ENCODE results near the gene AARS2. TPM values are rescaled to one million over a fixed set of nuclear protein-coding genes. Genes with fewer than 3 reads are reported as not detected.
A peak's percentile ranks its signal among the peaks of the same experiment; 100 is the strongest.

Gene AARS2
- total RNA-seq, 4 donors from 2014 or later = 14.2 to 23.1 (median 17.7) TPM

DNA sequence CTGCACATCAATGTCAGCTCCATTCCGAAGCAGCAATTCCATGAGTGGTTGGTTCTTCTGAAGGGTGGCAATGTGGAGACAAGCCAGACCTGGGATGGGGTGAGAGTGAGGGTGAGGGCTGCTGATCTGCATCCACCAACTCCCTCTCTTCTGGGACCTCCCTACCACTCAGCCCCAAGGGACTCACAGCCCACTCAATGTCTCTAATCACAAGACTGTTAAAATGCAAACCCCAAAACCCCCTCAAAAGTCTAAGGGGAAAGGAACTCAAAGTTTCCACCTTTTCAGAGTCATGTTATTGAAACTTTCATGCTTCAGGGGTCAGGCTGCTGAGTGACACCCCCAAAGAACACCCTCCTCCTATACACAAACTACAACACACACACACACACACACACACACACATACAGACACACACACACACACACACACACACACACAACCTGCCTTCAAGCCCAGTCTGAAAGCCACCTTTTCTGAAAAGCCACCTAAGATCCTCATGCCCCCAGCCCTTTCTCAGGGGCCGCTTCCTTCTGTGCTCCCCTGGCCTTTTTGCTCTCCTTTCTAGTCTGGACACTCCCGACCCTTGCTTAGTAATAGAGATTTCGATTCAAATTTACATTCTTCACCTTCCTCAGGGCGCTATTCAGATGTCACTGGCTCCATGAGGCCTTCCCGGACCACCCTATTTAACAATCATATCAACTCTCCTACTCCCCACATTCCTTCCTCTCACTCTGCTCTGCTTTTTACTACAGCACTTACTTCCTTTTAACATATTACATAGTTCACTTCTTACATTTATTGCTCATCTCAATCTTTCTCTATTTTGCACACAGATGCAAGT is 52.5 kb downstream of the AARS2 start:
- WGBS, 2 donors = 91 to 92% methylated on average over 6 of the region's 6 CpGs
- no peak for DNase-seq (ENCODE audit: low spot score in 2 of 2)
- peaks cover 2 to 59% (median 44%) of the 10 kb centered on the region in 4 donors for H3K4me1 ChIP-seq

DNA sequence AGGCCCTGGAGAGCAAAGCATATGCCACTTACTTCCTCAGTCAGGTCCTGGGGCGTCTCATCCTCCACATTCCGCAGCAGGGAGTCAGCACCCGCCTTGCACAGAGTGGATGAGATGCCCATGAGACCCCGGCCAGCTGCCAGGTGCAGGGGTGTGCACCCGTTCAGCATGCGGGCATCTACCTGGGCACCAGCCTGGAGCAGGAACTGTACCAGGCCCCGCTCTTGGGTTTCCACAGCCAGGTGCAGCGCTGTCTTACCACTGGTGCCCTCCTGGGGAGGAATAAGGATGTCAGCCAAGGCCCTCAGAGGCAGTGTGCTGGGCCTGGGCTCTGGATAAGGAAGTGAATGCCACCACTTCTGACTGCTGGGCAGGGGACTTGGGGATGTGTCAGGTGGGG is 53.1 kb downstream of the AARS2 start:
- no peaks in the 10 kb centered on the region for H3K27me3 ChIP-seq
- H3K4me1 ChIP-seq = peaks cover 2 to 64% (median 44%) of the 10 kb centered on the region in 4 donors
- H3K9me3 ChIP-seq = no peaks in the 10 kb centered on the region
- H3K27ac ChIP-seq = no peak overlapping the region
- no peak for DNase-seq (ENCODE audit: low spot score in 2 of 2)
- H3K4me3 ChIP-seq = no peak overlapping the region
- peaks cover 0 to 29% (median 0%) of the 10 kb centered on the region in 3 donors for H3K36me3 ChIP-seq
- TF ChIP-seq EP300 (IDR thresholded peaks at IDR 0.05) (no peak), POLR2A (IDR thresholded peaks at IDR 0.05) (no peak)
- TF ChIP-seq, protein P1, sequence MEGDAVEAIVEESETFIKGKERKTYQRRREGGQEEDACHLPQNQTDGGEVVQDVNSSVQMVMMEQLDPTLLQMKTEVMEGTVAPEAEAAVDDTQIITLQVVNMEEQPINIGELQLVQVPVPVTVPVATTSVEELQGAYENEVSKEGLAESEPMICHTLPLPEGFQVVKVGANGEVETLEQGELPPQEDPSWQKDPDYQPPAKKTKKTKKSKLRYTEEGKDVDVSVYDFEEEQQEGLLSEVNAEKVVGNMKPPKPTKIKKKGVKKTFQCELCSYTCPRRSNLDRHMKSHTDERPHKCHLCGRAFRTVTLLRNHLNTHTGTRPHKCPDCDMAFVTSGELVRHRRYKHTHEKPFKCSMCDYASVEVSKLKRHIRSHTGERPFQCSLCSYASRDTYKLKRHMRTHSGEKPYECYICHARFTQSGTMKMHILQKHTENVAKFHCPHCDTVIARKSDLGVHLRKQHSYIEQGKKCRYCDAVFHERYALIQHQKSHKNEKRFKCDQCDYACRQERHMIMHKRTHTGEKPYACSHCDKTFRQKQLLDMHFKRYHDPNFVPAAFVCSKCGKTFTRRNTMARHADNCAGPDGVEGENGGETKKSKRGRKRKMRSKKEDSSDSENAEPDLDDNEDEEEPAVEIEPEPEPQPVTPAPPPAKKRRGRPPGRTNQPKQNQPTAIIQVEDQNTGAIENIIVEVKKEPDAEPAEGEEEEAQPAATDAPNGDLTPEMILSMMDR (IDR thresholded peaks at IDR 0.05) = no peak
- WGBS, 2 donors = 81 to 89% methylated on average over 3 to 8 of the region's 8 CpGs

More for the DNA sequence above, 52.5 kb downstream of the AARS2 start:
- Histone ChIP-seq H3K27ac (no peak overlapping the region), H3K4me3 (no peak overlapping the region), H3K36me3 (peaks cover 0 to 22% (median 0%) of the 10 kb centered on the region in 3 donors), H3K9me3 (no peaks in the 10 kb centered on the region), H3K27me3 (no peaks in the 10 kb centered on the region)
- TF ChIP-seq POLR2A (IDR thresholded peaks at IDR 0.05) = no peak
- TF ChIP-seq, protein P1 (IDR thresholded peaks at IDR 0.05) = no peak
- no peak for TF ChIP-seq EP300 (IDR thresholded peaks at IDR 0.05)

DNA sequence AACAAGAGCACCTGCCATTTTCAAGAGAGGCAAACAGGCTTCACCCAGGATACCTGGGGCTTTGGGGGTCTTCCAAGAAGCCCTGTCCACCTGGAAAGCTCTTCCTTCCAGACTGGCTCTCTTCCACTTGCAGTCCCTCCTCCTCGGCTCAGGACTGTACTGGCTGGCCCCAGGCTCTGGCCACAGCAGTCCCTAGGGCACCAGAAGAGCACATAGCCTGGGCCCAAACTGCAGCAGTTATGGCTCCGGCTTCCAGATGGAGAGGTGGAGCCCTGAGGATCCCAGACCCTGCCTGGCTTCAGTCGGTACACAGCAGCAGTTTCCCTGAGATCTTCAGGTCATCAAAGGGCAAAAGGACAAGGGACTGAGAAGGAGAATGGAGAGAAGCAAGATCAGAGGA is 54.2 kb downstream of the AARS2 start:
- peaks cover 2 to 64% (median 36%) of the 10 kb centered on the region in 4 donors for H3K4me1 ChIP-seq
- H3K36me3 ChIP-seq = peaks cover 0 to 40% (median 3%) of the 10 kb centered on the region in 3 donors
- H3K27ac ChIP-seq = peak overlapping the region in 1 of 4 donors; percentile 90
- TF ChIP-seq, protein P1 (IDR thresholded peaks at IDR 0.05) = no peak
- TF ChIP-seq POLR2A (IDR thresholded peaks at IDR 0.05) (no peak), EP300 (IDR thresholded peaks at IDR 0.05) (no peak)
- DNase-seq (ENCODE audit: low spot score in 2 of 2) = no peak
- H3K9me3 ChIP-seq = no peaks in the 10 kb centered on the region
- H3K27me3 ChIP-seq = no peaks in the 10 kb centered on the region
- H3K4me3 ChIP-seq = no peak overlapping the region
- 87 to 89% methylated on average over 3 of the region's 3 CpGs for WGBS, 2 donors

DNA sequence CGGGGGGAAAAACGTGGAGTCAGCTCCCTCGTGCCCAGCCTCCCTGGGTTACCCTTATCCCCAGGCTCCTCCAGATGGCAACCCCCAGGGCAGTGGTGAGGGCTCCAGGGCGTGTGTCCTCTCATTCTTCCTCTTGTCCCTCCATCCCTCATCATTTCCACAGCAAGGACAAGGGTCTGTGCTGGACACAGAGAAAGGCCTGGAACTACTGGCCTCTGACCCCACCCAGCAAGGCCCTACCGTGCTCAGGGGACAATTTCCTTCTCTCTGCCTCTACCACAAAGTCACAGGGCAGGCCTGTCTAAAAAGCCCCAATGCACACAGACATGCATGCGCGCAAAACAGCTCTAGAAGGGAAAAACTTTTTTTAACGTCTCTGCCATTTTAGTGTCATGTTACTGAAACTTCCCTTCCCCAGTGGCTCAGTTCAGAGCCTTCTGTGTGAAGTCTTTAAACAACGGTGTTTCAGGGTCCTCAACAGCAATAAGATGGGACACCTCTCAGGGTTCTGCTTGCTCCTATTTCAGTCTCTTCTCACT is 54.8 kb downstream of the AARS2 start:
- Histone ChIP-seq H3K9me3 (no peaks in the 10 kb centered on the region), H3K4me3 (no peak overlapping the region), H3K4me1 (peaks cover 0 to 64% (median 30%) of the 10 kb centered on the region in 4 donors), H3K27me3 (no peaks in the 10 kb centered on the region), H3K36me3 (peaks cover 0 to 45% (median 7%) of the 10 kb centered on the region in 3 donors), H3K27ac (peak overlapping the region; percentile 88 to 99 (median 93))
- TF ChIP-seq, protein P1 (IDR thresholded peaks at IDR 0.05) = no peak
- no peak for DNase-seq (ENCODE audit: low spot score in 2 of 2)
- 67 to 70% methylated on average over 9 of the region's 9 CpGs for WGBS, 2 donors

DNA sequence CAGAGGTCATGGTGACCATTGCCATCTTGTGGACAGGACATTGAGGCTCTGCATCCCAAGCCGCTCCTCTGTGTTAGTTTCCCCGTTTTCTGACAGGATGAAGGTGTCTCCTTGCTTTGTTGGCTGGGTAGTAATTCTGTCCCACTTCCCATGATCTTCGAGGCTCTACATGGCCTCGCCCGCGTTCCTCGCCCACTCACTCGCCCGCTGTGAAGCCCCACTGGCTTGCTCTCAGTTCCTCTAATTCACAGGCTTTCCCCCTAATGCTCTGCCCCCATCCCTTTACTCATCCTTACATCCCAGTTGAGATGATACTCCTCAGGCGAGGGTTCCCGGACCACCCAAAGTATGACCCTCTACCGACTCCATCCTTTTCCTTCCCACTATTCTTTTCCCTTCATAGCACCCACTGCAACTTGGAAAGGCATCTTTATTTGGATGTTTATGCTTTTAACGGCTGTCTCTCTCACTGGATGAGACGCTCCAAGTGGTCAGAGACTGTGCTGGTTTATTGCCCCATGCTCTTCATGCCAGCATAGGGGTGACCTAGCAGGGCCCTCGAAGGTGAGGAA is 55.3 kb downstream of the AARS2 start:
- 14 to 22% methylated on average over 15 of the region's 15 CpGs for whole genome bisulfite sequencing, 2 donors
- Histone ChIP-seq H3K27me3 (no peaks in the 10 kb centered on the region), H3K36me3 (peaks cover 0 to 51% (median 12%) of the 10 kb centered on the region in 3 donors), H3K4me1 (peaks cover 0 to 64% (median 25%) of the 10 kb centered on the region in 4 donors), H3K9me3 (no peaks in the 10 kb centered on the region), H3K27ac (peak overlapping the region; percentile 88 to 99 (median 93)), H3K4me3 (peak overlapping the region; percentile 62 to 98 (median 82))
- TF ChIP-seq POLR2A (IDR thresholded peaks at IDR 0.05) (no peak), EP300 (IDR thresholded peaks at IDR 0.05) (no peak)
- TF ChIP-seq, protein P1 (IDR thresholded peaks at IDR 0.05) = peak in 1 of 5 experiments; percentile 37
- no peak for DNase-seq (ENCODE audit: low spot score in 2 of 2)
